Activated CD8-positive, alpha-beta memory T cell treated with anti-CD3 and anti-CD28 coated beads for 48 hours (primary cell): ENCODE data around the gene ZBTB44.

Experiments used
- DNase-seq, 3 experiments: peaks; one replicate each; pipeline ENCODE4 v3.0.0-alpha.2; 2020; ENCODE audit warnings: low read depth in 2 of 3, low spot score in 2 of 3

Gene ZBTB44

GRCh38 chr11:130216591-130217132 is 98.1 kb downstream of the ZBTB44 start:
- DNase-seq = no peak

- no peak for DNase-seq
Observed at GRCh38 chr11:130216221-130216550, 98.5 kb downstream of the ZBTB44 start.

- DNase-seq = no peak
Observed at GRCh38 chr11:130215531-130216220, 99.0 kb downstream of the ZBTB44 start.

GRCh38 chr11:130214861-130215530 is 99.7 kb downstream of the ZBTB44 start:
- DNase-seq = no peak

GRCh38 chr11:130213979-130214281 is 100.8 kb downstream of the ZBTB44 start:
- DNase-seq = no peak

GRCh38 chr11:130213143-130213978 is 101.4 kb downstream of the ZBTB44 start:
- peak; percentile 31 to 70 (median 68) for DNase-seq

- DNase-seq = no peak
Observed at GRCh38 chr11:130212431-130212961, 102.2 kb downstream of the ZBTB44 start.

- DNase-seq = no peak
Observed at GRCh38 chr11:130211781-130212401, 102.8 kb downstream of the ZBTB44 start.

GRCh38 chr11:130211144-130211543 is 103.6 kb downstream of the ZBTB44 start:
- no peak for DNase-seq

GRCh38 chr11:130209954-130210854 is 104.5 kb downstream of the ZBTB44 start:
- DNase-seq = no peak

GRCh38 chr11:130209128-130209932 is 105.4 kb downstream of the ZBTB44 start:
- no peak for DNase-seq

GRCh38 chr11:130208241-130209127 is 106.2 kb downstream of the ZBTB44 start:
- DNase-seq = no peak

- no peak for DNase-seq
Observed at GRCh38 chr11:130206141-130206540, 108.6 kb downstream of the ZBTB44 start.

GRCh38 chr11:130204703-130205095 is 110.0 kb downstream of the ZBTB44 start:
- no peak for DNase-seq

GRCh38 chr11:130203766-130204702 is 110.7 kb downstream of the ZBTB44 start:
- no peak for DNase-seq

- DNase-seq = no peak
Observed at GRCh38 chr11:130202818-130203689, 111.7 kb downstream of the ZBTB44 start.
